HG02852 (cell line): Measurements from ENCODE around the gene ITFG2.

Experiments
- ATAC-seq: cut with Tn5 transposase; IDR thresholded peaks from one replicate; pipeline ENCODE4 v1.9.1; 2021; ENCODE audit warnings: mild to moderate bottlenecking, moderate library complexity; ENCODE audit not compliant: unreplicated experiment

The ITFG2 gene

DNA sequence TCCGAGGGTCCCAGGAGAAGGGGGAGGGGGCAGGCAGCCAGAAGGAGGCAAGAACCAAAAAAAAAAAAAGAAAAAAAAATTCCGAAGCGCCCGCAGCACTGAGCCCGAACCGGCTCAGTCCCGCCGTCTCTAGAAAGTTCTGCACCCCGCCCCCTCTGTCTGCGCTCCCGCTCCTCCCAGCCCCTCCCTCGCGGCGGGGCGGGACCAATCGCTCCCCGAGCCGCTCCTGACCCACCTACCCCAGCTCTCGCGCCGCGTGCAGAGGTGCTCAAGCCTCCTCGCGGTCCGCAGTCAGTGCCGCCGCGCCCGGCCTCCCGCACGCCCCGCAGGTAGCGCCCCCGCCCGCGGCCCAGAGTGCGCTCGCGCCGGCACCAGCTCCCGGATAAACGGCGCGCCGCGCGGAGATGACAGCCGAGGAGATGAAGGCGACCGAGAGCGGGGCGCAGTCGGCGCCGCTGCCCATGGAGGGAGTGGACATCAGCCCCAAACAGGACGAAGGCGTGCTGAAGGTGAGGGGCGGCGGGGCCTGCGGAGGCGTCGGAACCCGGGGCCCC is 17.7 kb upstream of the ITFG2 start, which contains the start of gene FKBP4:
TSS of gene FKBP4 (plus strand) at position 235 of the 554 bp plus-strand sequence. CDS start at position 405, 170 bp downstream.
- peak; percentile 83 for ATAC-seq

DNA sequence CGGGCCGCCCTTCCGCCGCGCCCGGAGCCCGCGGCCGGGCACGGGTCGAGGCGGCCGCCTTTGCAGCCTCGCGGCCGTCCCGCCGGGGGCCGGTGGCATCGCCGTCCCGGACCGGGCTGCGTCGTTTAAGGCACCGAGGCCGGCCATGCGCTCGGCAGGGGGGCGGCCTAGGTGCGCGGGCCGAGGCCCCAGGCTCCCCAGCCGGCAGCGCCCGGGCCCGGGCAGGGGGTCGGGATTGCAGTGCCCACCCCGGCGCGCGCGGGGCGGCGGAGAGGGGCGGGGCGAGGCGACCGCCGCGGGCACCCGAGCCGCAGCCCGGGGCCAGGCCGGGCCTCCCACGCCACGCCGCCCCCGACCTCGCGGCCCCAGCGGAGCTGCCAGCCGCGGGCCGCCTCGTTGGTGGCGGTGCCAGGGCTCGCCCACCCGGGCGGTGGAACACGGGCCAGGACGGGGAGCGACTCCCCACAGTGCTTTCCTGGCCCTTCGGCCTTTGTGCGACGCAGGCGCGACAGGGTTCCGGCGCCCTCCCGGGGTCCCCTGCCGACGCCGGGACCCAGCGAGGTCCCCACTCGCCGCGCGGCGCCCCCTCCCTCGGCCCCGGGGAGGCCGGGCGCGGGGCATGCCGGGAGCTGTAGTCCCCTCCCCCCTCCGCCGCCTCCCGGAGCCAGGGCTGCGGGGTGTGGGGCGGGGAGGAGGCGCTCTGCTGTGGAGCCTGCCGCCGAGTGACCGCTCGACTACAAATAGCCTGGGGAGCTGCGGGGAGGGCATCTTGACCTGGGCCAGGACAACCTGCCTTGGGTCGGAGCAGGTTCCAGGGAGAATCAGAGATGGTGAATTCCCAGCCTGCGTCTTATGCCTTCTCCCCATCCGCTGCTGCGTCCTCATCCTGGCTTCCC is 16.9 kb upstream of the ITFG2 start:
- ATAC-seq: peak; percentile 71

DNA sequence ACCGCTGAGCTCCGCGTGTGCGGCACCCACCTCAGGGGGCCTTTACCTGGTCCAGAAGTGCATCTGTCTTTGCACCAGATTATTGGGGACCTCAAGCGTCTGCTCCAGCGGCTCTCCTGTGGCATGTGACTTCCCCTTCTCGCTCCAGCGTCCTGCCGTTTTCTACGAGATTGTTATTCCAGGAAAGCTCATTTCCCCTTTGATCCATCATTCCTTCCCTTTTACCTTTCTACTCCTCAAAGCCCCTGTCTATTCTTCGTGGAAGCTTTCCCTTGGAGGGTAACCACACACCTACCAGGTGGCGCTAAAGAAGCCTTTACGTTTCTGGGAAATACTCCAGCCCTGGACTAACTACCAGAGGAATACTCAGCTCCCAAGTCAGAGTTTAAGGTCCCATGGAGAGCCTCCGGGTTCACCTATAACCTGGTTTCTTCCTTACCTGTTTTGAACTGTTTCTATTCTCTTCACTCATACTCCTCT is 16.2 kb upstream of the ITFG2 start:
- no peak for ATAC-seq

DNA sequence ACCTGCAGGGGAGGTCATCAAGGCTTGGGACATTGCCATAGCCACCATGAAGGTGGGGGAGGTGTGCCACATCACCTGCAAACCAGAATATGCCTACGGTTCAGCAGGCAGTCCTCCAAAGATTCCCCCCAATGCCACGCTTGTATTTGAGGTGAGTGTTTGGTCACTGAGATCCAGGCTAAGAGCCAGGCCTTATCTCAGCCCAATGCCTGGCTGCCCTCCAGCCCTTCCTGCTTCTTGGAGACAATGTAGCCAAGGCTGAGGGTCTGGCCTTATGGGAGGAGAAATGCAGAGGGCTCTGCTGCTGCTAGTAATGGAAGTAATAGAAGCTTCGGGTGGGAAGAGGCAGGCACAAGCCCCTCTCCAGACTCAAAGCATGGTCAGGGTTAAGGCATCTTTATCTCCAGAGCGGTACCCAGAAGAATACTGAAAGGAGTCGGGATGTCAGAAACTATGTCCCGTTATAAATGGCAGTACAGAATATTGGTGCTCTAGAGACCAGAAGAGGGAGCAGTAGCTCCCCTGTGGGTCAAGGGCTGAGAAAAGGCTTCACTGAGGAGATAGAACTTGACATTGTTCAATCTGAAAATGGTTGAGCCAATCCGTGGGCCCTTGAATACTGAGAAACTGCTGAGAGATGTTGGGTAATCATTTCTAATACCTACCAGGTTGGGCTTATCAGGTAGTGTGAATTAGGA is 14.6 kb upstream of the ITFG2 start:
- ATAC-seq: no peak

DNA sequence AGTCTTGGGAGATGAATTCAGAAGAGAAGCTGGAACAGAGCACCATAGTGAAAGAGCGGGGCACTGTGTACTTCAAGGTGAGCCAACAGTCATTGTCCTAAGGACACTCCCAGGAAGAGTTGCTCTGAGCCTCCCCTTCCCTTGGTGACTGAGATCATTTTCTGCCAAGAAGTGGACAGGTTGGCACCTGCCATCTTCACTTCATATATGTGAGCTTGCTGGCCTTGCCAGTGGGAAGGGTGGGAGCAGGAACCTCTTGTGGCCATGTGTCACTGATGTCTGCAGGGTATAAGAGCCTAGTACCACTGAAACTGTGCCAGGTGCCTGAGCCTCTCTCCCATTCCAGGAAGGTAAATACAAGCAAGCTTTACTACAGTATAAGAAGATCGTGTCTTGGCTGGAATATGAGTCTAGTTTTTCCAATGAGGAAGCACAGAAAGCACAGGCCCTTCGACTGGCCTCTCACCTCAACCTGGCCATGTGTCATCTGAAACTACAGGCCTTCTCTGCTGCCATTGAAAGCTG is 12.4 kb upstream of the ITFG2 start:
- no peak for ATAC-seq

DNA sequence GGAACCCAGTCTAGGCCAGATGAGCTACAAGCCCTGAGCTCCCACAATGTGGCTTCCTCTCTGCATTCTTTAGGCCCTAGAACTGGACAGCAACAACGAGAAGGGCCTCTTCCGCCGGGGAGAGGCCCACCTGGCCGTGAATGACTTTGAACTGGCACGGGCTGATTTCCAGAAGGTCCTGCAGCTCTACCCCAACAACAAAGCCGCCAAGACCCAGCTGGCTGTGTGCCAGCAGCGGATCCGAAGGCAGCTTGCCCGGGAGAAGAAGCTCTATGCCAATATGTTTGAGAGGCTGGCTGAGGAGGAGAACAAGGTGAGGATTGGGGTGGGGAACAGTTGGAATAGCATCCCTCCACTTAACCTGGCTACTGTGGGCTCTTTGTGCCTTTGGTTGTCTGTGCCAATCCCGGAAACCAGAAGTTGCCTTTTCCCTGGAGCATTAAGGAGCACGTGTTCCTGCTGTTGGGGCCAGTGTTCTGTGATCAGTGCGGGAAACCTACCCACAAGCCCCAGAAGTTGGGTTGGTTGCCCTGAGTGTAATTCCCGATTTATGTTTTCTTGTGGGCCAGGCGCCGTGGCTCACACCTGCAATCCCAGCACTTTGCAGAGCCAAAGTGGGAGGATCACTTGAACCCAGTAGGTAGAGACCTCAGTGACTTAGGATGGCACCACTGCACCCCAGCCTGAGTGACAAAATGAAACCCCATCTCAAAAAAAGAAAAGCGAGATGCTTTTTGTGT is 11.3 kb upstream of the ITFG2 start:
- ATAC-seq: no peak

DNA sequence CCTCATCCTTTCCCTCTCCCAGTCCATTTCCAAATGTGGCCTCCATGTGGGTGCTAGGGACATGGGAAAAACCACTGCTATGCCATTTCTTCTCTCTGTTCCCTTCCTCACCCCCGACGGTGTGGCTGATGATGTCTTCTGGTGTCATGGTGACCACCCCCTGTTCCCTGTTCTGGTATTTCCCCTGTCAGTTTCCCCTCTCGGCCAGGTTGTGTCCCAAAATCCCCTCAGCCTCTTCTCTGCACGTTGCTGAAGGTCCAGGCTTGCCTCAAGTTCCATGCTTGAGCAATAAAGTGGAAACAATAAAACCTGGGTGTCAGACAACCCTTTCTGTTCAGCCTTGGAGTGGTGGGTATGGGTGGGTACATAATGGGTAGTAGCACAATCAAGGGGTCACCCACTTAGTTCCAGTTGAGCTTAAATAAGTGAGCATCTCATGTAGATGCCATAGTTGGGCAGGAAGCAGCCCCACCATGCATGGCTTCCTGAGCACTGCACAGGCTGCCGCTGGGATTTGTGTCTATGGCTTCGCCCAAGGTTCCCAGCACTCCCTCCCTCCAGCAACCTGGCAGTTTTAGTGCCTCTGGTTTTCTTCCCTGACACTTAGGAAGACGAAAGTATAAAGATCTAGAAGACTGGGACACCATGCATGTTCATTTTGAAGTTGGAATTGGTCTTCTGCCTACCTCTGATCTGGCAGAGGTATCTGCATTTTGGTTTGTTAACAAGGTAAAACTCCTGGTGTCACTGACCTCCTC is 8.7 kb upstream of the ITFG2 start:
- ATAC-seq: no peak

DNA sequence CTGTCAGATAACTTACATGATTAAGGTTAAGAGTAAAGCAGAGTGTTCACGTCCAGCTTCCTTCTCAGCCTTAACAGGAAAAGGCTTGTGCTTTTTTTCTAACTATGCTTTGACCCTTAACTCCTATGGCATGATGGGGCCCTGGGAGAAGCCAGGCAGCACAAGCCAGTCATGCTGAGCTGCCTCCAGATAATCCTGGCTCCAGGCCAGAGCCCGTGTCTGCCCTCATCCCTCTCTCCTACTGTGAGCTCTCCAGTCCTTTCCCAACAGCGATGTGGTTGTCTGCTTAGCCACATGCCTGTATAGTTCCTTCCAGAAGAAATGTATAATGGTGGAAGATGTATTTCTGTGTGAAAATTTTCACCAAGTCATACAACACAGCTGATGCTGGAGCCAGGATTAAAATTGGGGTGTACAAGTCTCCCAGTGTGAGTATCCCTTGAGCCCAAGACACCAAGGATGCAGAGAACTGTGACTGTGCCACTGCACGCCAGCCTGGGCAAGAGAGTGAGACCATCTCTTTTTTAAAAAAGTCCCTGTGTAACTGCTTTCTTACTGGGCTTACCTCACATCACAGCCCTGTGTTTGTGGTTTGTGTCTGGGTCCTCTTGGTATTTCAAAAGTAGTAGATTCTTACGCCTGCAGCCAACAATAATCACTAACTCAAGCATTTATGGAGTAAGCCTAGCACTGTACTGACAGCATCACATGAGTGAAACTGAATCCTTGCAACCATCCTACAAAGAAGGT is 7.9 kb upstream of the ITFG2 start:
- ATAC-seq: no peak

DNA sequence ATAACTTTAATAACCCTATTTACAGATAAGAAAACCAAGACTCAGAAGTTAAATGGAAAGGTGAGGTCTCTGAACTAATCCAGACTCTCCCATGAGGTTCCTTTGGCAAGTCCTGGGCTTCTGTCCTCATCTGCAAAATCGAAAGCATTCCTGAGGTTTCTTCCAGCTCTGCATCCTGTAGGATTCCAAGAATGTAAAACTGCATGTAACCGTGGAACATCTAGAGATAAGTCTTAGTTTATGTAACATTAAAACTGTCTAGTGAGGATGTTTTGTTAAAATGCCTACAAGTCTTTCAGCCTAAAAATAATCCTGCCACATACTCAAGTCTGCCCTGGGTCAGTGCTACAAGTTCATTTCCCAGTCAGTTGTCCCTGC is 7.3 kb upstream of the ITFG2 start:
- ATAC-seq: no peak

DNA sequence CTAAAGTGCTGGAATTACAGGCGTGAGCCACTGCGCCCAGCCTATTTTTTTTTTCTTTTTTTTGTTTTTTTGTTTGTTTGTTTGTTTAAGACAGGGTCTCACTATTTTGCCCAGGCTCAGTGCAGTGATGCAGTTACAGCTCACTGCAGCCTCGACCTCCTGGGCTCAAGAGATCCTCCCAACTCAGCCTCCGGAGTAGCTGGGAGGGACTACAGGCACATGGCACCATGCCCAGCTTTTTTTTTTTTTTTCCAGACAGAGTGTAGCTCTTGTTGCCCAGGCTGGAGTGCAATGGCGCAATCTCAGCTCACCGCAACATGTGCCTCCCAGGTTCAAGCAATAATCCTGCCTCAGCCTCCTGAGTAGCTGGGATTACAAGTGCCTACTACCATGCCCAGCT is 5.8 kb upstream of the ITFG2 start:
- no peak for ATAC-seq

DNA sequence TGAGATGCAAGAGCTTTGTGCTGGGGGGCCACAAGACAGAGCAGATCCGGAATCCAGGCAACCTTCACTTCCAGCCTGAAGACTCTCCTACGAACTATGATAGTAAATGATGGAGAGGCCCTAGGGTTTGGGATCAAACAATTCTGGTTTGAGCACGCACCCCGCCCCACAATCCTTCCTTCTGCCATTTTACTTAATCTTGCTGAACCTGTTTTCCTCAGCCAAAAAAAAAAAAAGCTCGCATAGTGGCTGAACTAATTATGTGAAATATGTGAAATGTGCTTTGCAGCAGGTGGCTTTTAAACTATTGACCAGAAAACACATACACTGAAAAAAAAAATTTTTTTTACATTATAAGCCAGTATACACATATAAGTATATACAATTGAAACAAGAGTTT is 667 bp upstream of the ITFG2 start:
- ATAC-seq: no peak

DNA sequence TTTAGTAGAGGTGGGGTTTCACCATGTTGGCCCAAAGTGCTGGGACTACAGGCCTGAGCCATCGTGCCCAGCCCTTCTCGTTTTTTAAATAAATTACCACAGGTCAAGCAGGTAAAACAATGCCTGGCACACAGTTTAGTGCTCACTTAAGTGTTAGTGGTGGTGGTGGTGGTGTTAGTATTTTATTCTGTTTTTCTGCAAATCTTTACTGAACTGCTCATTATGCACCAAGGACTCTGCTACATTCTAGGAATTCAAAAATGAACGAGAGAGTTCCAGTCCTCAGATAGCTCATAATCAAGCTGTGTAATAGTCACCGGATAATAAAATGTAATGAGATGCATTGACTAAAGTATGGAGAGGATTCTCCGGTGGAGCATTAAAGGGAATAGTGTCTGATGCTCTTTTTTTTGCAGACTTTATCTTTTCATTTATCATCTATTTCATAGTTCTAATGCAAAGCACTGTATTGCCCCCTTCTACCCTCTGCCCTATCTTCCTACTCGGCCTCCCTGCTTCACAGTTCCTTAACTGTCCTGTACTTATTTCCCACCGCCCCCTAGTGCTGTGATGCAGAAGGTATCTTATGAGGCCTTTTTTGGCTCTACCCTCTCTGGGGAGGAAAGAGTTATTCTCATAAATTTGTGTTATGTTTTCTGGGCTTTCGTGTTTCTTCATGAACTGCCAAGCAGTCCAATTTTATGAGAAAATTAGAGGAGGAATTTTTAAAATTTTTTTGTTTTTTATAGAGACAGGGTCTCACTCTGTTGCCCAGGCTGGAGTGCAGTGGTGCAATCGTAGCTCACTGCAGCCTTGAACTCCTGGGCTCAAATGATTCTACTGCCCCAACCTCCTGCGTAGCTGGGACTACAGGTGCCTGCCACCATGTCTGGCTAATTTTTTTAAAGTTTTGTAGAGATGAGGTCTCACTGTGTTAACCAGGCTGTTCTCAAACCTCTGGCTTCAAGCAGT is 1.0 kb downstream of the ITFG2 start:
- peak; percentile 36 for ATAC-seq

DNA sequence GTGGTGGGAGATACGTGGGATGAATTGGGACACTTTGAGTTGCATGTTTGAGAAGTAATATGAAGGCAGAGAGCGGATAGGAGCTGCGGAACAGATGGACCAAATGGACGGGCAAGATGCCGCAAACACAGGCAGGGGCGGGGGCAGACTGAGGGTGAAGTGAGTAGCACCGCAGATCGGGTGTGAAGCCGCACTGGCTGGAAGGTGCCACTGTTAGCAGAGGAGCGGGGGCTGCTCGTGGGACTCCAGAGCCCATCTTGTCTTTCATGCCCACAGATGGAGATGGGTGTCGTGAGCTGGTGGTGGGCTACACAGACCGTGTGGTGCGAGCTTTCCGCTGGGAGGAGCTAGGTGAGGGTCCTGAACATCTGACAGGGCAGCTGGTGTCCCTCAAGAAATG is 7.3 kb downstream of the ITFG2 start:
- no peak for ATAC-seq

DNA sequence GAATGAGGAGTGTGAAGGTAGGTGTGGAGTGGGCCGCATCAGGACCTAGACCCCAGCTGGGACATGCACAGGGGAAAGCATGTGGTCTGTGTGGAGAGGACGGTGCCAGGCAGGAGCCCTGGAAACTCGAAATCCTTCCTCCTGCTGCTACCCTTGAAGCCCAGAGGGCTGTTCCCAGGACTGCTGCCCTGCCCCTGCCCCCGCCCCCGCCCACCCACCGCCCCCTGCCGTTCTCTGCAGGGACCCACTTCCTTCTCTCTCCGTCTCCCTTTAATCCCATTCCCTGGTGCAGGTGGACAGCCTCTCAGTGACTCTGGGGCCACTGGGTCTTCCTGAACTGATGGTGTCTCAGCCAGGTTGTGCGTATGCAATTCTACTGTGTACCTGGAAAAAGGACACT is 8.0 kb downstream of the ITFG2 start:
- ATAC-seq: no peak

DNA sequence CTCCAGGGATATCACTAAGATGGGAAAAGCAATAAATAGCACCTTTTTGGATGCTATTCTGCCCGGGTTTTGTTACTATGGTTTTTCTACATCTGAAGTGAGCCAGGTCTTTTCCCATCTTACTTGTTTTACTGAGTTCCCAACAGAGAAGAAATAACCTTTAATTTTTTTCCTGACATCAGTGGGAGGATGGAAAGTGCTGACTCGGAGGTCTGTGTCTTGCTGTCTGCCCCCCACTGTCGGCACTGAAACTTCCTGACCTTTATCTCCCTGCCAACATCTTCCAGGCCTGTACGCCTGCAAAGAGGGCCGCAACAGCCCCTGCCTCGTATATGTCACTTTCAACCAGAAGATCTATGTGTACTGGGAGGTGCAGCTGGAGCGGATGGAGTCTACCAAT is 11.0 kb downstream of the ITFG2 start:
- ATAC-seq: no peak

DNA sequence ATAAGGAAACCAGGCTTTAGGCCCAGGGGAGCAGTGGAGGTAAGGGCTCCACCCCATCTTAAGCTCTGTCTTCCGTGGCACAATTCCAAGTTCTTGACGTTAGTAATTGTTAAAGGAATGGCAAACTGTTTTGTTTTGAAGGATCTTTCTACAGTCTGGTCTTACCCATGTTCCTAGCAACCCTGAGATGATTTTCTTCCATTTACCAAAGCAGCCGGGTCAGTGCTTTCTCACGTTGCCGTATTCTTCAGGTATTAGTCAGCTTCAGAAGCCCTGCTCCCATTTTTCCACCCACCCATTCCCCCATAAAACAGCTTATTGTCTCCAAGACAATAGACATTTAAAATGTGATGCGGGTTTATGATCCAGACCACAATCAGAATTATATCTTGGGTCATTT is 12.1 kb downstream of the ITFG2 start:
- no peak for ATAC-seq

DNA sequence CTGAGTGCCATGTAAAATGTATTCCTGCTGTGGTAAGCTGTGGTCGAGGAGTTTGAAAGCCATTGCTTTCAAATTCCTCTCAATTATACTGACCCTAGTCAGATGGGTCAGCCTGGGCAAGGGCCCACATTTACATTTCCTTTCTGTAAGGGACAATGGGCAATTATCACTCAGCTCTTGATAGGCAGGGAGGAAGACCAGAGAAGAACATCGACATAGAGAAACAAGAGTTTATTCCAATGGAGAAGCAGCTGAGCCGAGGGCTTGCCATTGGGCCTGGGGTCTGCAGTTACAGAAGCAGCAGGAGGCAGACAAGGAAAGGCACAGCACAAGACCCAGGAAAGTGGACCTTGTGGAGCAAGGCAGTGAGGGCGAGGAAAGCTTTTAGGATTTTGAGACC is 12.7 kb downstream of the ITFG2 start:
- ATAC-seq: no peak

DNA sequence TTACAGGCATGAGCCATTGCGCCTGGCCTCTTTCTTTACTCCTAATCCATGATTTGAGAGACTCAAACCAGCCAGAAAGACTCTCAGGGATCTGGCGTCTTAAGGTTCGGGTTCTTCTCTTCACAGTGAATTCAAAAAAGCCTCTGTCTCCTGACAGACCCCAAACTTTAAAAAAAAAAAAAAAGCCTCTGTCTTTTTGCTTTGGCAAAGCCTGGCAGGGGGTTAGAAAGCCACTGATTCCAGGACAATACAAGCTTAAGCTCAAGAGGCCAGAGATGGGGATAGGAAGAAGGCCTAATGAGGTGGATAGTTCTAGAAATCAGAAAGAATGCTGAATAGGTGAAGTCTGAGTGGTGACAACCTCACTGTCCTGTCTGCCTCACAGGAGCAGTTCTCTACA is 13.6 kb downstream of the ITFG2 start:
- ATAC-seq: no peak
